Endothelial cell of umbilical vein (primary cell): ENCODE data around the gene PRR36.

Experiments used
- EZH2 ChIP-seq: IDR thresholded peaks from 2 replicates; pipeline ENCODE4 v1.6.1; 2012; ENCODE audit warnings: borderline replicate concordance, low read depth, mild to moderate bottlenecking, moderate library complexity, low read length, inconsistent platforms; ENCODE audit not compliant: severe bottlenecking
- FOS ChIP-seq: IDR thresholded peaks from 2 replicates; pipeline ENCODE4 v1.6.1; 2011; ENCODE audit warnings: mild to moderate bottlenecking, low read length, moderate library complexity, borderline replicate concordance; ENCODE audit not compliant: insufficient read depth
- JUN ChIP-seq: IDR thresholded peaks from 2 replicates; pipeline ENCODE4 v1.6.1; 2011; ENCODE audit warnings: borderline replicate concordance, low read depth; ENCODE audit not compliant: insufficient read length, insufficient read depth
- POLR2A ChIP-seq: IDR thresholded peaks from 2 replicates; pipeline ENCODE4 v1.6.1; 2012; ENCODE audit warnings: low read depth, mild to moderate bottlenecking, control low read depth, low read length
- POLR2AphosphoS5 ChIP-seq: IDR thresholded peaks from 2 replicates; pipeline ENCODE4 v1.6.1; 2012; ENCODE audit warnings: low read depth, mild to moderate bottlenecking, control low read depth, low read length, moderate library complexity; ENCODE audit not compliant: insufficient read depth
- TF ChIP-seq, protein P1 (sequence below), 2 donors: IDR thresholded peaks; 1 replicate in 1 of 2; 2 replicates in 1 of 2; pipeline ENCODE4 v1.5.1; 2011; ENCODE audit warnings: low read length in 2 of 2, mild to moderate bottlenecking in 2 of 2, moderate library complexity in 2 of 2, control low read depth in 1 of 2, inconsistent platforms in 1 of 2, low read depth in 1 of 2; ENCODE audit not compliant: insufficient read depth in 1 of 2; ENCODE audit errors: extremely low read depth in 1 of 2

DNA sequence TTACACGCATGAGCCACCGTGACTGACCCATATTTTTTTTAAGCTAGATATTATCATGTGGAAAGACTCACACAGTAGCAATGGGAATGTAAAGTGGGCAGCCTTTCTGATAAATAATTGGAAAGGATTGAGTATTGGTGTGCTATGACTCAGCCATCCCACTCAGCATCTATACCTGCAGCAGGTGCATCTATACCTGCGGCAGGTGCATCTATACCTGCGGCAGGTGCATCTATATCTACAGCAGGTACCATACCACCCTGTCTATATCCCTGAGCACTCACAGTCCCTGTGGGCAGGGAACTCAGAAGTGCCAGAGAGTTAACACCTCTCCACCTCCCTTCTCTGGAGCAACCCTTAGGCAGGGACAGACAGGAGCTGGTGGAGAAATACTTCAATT is 8.9 kb upstream of the PRR36 start:
- TF ChIP-seq FOS (no peak), JUN (no peak), EZH2 (no peak), POLR2AphosphoS5 (no peak), POLR2A (no peak)
- TF ChIP-seq, protein P1, sequence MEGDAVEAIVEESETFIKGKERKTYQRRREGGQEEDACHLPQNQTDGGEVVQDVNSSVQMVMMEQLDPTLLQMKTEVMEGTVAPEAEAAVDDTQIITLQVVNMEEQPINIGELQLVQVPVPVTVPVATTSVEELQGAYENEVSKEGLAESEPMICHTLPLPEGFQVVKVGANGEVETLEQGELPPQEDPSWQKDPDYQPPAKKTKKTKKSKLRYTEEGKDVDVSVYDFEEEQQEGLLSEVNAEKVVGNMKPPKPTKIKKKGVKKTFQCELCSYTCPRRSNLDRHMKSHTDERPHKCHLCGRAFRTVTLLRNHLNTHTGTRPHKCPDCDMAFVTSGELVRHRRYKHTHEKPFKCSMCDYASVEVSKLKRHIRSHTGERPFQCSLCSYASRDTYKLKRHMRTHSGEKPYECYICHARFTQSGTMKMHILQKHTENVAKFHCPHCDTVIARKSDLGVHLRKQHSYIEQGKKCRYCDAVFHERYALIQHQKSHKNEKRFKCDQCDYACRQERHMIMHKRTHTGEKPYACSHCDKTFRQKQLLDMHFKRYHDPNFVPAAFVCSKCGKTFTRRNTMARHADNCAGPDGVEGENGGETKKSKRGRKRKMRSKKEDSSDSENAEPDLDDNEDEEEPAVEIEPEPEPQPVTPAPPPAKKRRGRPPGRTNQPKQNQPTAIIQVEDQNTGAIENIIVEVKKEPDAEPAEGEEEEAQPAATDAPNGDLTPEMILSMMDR (IDR thresholded peaks at IDR 0.05; ENCODE audit: extremely low read depth in 1 of 2, insufficient read depth in 1 of 2, low read depth in 1 of 2, low read length in 2 of 2) = no peak
